Left kidney (tissue), 2 donors: Measurements from ENCODE around the gene SMARCA1. TPM values are rescaled to one million over a fixed set of nuclear protein-coding genes. Genes with fewer than 3 reads are reported as not detected.
A peak's percentile ranks its signal among the peaks of the same experiment; 100 is the strongest.

Experiments used
- DNase-seq: peaks from one replicate; pipeline ENCODE4 v3.0.0-alpha.2; 2013
- polyA plus RNA-seq: library from polyadenylated mRNA; unstranded; fragments of 120-200 nt; gene quantifications from one replicate; pipeline ENCODE4 v1.2.1, GENCODE V29; 2013; ENCODE audit not compliant: insufficient read length

The SMARCA1 gene
- polyA plus RNA-seq, 1 donor: 125 TPM

GRCh38 chrX:129534816-129535578 is 11.7 kb upstream of the SMARCA1 start:
- DNase-seq: no peak

GRCh38 chrX:129531132-129531531 is 7.8 kb upstream of the SMARCA1 start:
- no peak for DNase-seq

GRCh38 chrX:129530410-129530809 is 7.1 kb upstream of the SMARCA1 start:
- DNase-seq: no peak

- DNase-seq: no peak
These were observed 6.5 kb upstream of the SMARCA1 start for GRCh38 chrX:129529685-129530281.

- no peak for DNase-seq
These were observed 2.6 kb upstream of the SMARCA1 start for GRCh38 chrX:129525896-129526295.

- no peak for DNase-seq
These were observed 1.9 kb upstream of the SMARCA1 start for GRCh38 chrX:129525162-129525561.

- DNase-seq: no peak
These were observed 1.1 kb upstream of the SMARCA1 start for GRCh38 chrX:129524250-129524850.

- DNase-seq: peak; percentile 66
These were observed 859 bp downstream of the SMARCA1 start for GRCh38 chrX:129522184-129523078.

- no peak for DNase-seq
These were observed 3.1 kb downstream of the SMARCA1 start for GRCh38 chrX:129520151-129520550.

- DNase-seq: no peak
These were observed 6.9 kb downstream of the SMARCA1 start for GRCh38 chrX:129516402-129516801.

- no peak for DNase-seq
These were observed 10.9 kb downstream of the SMARCA1 start for GRCh38 chrX:129512409-129512808.

GRCh38 chrX:129511689-129512088 is 11.6 kb downstream of the SMARCA1 start:
- no peak for DNase-seq

- DNase-seq: no peak
These were observed 13.0 kb downstream of the SMARCA1 start for GRCh38 chrX:129510331-129510730.

GRCh38 chrX:129497146-129497843 is 26.0 kb downstream of the SMARCA1 start:
- no peak for DNase-seq

GRCh38 chrX:129496625-129497024 is 26.7 kb downstream of the SMARCA1 start:
- no peak for DNase-seq

GRCh38 chrX:129495900-129496299 is 27.4 kb downstream of the SMARCA1 start:
- no peak for DNase-seq

- DNase-seq: no peak
These were observed 28.4 kb downstream of the SMARCA1 start for GRCh38 chrX:129494887-129495286.

GRCh38 chrX:129493643-129494042 is 29.6 kb downstream of the SMARCA1 start:
- DNase-seq: no peak

- no peak for DNase-seq
These were observed 33.0 kb downstream of the SMARCA1 start for GRCh38 chrX:129490330-129490729.

- DNase-seq: no peak
These were observed 34.9 kb downstream of the SMARCA1 start for GRCh38 chrX:129488359-129488758.

GRCh38 chrX:129480889-129481288 is 42.4 kb downstream of the SMARCA1 start:
- DNase-seq: no peak

GRCh38 chrX:129478516-129478915 is 44.8 kb downstream of the SMARCA1 start:
- no peak for DNase-seq
